GM20431 (cell line): ENCODE data around the gene KRTAP12-4.
"Not testable (repeated sequence)": the region's sequence is repeated elsewhere in the genome, so short reads cannot be mapped to it uniquely, and the experiment has no call there.

Experiments
- in situ Hi-C: fragments of 300-500 bp; cut with MseI, MboI; formaldehyde crosslinking; loops from one replicate; pipeline ENCODE4 v1.15.0; 2020; ENCODE audit warnings: low sequenced_read_pairs; ENCODE audit not compliant: unreplicated experiment

KRTAP12-4 gene

GRCh38 chr21:44658541-44658910 lies 4.1 kb upstream of the KRTAP12-4 start:
- in situ Hi-C loops: no loop called here

- in situ Hi-C loops: no loop called here
These were observed 3.4 kb upstream of the KRTAP12-4 start, which contains the start of gene KRTAP12-3 for GRCh38 chr21:44657635-44658540. Gene KRTAP12-3, plus strand, starts transcription at chr21:44657932. Its CDS starts 48 bp downstream, at chr21:44657980.

GRCh38 chr21:44656868-44657267 lies 2.4 kb upstream of the KRTAP12-4 start:
- in situ Hi-C loops: no loop called here

GRCh38 chr21:44653656-44654575 lies 543 bp downstream of the KRTAP12-4 start:
- in situ Hi-C loops: no loop called here

GRCh38 chr21:44653123-44653522 lies 1.3 kb downstream of the KRTAP12-4 start:
- in situ Hi-C loops: no loop called here

- in situ Hi-C loops: no loop called here
These were observed 3.3 kb downstream of the KRTAP12-4 start for GRCh38 chr21:44650973-44651675.

- in situ Hi-C loops: no loop called here
These were observed 4.0 kb downstream of the KRTAP12-4 start for GRCh38 chr21:44650265-44650972.

GRCh38 chr21:44649521-44650100 lies 4.8 kb downstream of the KRTAP12-4 start:
- in situ Hi-C loops: no loop called here

GRCh38 chr21:44648557-44649311 lies 5.7 kb downstream of the KRTAP12-4 start:
- in situ Hi-C loops: no loop called here

- in situ Hi-C loops: no loop called here
These were observed 7.3 kb downstream of the KRTAP12-4 start for GRCh38 chr21:44647222-44647552.

- in situ Hi-C loops: not testable (repeated sequence)
These were observed 7.9 kb downstream of the KRTAP12-4 start, which contains the start of gene KRTAP10-11 for GRCh38 chr21:44646366-44647221. Gene KRTAP10-11, plus strand, starts transcription at chr21:44646414. Its CDS starts 45 bp downstream, at chr21:44646459.

- in situ Hi-C loops: no loop called here
These were observed 9.6 kb downstream of the KRTAP12-4 start for GRCh38 chr21:44644878-44645277.

- in situ Hi-C loops: no loop called here
These were observed 10.6 kb downstream of the KRTAP12-4 start for GRCh38 chr21:44643741-44644310.

- in situ Hi-C loops: no loop called here
These were observed 13.7 kb downstream of the KRTAP12-4 start for GRCh38 chr21:44640761-44641160.

- in situ Hi-C loops: no loop called here
These were observed 15.2 kb downstream of the KRTAP12-4 start for GRCh38 chr21:44639331-44639655.

- in situ Hi-C loops: not testable (repeated sequence)
These were observed 15.7 kb downstream of the KRTAP12-4 start for GRCh38 chr21:44638506-44639330.
